Middle frontal gyrus (tissue), 1 donor: Measurements from ENCODE around the gene CYFIP2.

Experiments used
- DNase-seq: peaks from one replicate; pipeline ENCODE4 v3.0.0-alpha.2; 2015; ENCODE audit warnings: low spot score; ENCODE audit errors: extremely low spot score

The CYFIP2 gene

GRCh38 chr5:157323107-157323706, 57.3 kb downstream of the CYFIP2 start:
- DNase-seq = no peak

DNA sequence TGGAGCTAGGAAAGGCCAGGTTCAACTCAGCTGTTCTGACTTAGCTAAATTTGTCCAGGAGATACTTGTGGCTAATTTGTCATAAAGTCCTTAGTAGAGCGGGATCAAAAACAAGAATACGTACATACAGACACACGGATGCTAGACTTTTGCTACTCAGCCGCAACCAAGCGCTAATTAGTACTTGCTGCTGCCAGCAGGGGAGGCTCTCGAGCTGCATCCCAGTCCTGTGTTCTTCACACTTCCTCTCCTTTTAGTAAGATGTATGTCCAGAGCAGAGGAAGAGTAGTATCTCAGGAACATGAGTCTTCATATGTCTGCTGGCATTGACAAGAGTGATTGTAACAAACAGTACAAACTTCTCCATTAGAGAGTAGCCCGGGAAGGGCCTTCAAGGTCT, 58.3 kb downstream of the CYFIP2 start:
- DNase-seq = no peak

- DNase-seq = no peak
These were observed 60.6 kb downstream of the CYFIP2 start for GRCh38 chr5:157326440-157327005.

DNA sequence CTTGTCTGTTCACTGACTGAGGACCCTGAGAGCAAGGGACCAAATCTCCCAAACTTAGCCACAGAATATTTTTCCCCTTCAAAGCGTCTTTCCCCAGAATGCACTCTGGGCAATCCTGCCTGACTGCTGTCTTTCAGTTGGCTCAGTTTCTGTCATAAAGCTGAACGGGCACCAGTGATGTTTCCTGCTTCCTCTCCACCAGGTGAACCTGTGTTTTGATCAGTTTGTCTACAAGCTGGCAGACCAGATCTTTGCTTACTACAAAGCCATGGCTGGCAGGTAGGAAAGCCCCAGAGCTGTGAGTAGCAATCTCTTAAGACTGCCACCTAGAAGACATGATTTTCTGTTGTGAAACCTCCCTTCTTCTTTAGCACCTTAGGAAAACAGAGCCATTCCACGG, 61.8 kb downstream of the CYFIP2 start:
- no peak for DNase-seq

DNA sequence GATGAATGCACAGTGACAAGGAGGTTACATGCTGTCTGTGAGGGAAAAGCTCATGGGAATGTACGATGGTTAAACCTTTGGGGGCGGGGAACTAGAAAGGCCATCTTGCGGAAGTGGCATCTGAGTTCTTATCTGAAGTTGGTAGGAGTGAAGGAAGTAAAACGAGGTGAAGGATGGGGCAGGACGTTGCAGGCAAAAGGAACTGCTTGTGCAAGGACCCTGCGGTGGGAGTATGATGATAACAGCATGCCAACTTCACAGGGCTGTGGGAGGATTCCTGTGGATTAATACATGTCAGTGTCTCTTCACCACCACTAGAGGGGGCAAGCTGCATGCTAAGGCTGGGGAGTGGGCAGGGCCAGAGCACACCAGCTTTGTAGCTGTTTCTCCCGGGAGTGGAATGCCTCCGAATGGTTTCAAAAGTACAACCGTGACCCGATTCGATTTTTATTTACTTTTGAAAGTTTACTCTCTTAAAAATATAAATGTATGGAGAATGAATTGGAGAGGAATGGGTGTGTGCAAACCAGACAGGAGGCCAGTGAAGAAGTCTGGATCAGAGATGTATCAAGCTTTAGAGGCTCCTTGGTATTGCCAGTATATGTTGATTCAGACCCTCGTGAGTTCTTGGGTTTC, 62.5 kb downstream of the CYFIP2 start:
- peak; percentile 51 for DNase-seq

- no peak for DNase-seq
These were observed 65.9 kb downstream of the CYFIP2 start for GRCh38 chr5:157331807-157332206.

- no peak for DNase-seq
These were observed 69.9 kb downstream of the CYFIP2 start for GRCh38 chr5:157335534-157336422.

GRCh38 chr5:157336423-157336744, 70.5 kb downstream of the CYFIP2 start:
- DNase-seq = no peak

DNA sequence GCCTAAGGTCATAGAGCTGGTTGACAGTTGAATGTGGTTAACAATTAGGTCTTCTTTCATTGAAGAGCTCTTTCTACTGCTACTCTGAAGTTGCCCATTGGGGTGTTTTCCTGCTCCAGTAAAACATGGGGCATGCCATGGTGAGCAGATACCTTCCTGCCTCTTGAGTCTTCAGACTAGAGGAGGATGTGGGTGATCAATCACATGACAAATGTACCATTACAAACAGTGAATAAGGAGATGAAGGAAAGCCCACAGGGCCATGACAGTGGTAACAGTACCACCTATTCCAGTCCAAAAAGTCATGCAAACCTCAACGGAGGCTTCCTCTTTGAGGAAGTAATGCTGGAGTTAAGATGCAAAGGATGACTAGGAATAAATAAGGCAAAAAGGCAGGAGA, 73.5 kb downstream of the CYFIP2 start:
- DNase-seq = no peak

DNA sequence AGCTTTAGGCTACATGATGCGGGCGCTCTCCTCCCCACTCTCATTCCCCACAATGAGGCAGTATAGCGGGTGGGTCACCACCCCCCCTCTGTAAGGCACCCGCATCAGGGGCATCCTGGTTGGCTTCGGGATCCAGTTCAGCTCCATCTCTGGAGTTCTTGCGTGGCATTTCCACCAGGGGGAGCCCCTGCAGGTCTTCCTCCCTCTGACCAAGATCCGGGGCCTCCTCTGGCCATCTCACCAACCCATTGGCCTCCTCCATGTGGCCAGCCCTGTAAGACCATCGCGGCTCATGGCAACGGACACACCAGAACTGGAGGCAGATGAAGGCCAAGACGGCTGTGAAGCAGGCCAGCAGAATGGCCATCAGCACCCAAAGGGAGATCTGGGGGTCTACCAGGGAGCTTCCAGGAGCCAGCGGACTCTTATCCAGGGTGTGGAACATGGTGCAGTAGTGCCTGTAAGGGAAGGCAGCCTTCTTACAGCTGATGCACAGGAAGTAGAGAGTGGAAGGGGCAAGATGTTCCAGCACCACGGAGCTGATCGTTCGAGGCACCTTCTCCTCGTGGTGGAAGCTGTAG, 77.0 kb downstream of the CYFIP2 start:
- DNase-seq = no peak

DNA sequence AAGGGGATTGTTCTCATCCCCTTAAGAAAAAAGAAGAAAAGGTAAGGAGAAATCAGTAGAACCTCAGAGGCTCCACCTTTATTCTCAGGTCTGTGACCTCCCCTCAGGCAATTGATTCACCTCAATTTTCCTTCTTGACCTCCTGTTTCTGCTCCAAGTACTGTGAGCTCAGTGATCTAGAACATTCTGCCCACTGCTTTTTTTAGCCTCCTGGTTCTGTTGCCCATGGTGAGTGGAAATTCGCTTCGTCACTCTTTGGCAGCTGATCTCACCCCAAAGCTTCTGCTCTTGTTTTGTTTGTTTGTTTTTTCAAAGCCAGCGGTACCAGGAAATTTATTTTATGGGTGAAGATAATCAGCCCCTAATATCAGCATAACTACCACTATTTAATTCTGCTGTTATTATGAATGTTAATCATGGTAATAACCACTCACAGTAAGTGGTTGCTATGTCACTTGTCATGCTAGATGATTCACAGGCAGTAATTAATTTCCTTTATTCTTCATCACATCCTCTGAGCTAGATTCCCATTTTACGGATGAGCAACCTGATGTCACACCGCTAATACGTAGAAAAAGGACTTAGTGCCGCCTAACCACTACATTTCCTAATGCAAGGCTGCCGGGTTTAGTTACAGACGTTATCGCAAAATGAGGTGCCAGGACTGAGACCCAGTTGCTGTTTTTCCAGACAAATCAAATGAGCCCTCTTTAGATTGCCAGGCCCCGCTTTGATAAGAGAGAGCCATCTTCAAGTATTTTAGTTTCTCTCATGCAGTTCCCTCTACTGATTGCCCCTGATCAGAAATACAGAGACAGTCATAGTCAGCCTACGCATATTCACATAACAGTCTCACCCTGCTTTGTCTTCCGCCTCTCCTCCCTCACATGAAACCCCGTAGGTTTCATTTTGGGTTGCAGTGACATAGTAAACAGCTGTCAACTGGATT, 78.2 kb downstream of the CYFIP2 start:
- no peak for DNase-seq

GRCh38 chr5:157345067-157345466, 79.1 kb downstream of the CYFIP2 start:
- no peak for DNase-seq

- DNase-seq = no peak
These were observed 79.6 kb downstream of the CYFIP2 start for GRCh38 chr5:157345485-157345884.

DNA sequence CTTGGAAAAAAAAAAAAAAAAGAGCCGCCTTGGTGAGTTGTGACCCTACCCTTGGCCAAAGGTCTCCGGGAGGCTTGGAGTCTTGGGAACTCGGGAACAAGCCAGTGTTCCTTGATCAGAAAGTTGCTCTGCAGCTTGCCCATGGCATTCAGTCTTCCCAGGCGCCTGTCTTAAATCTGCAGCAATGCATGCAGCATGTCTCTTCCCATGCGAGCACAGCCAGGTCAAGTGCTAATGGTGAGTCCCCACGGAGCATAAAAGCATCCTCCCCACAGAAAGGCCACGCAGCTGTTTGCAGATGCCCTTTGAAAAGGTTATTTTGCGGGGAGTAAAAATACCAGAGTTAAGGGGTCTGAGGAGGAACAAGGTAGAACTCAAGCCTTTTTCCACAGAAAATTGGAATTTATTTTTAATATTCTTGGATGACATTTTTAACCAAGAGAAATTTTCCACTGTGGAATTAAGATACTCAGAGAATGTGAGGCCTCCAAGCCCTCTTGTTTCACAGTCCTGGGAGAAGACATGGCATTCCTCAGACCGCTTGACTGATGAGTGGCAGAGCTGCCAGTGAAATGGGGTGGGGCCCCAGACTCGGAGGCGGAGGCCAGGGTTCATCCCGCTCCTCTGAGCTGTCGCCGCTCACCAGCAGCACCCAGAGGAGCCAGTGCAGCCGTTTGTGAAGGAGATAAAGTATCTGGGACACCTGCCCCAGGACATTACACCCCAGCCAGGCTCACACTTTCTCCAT, 81.6 kb downstream of the CYFIP2 start:
- DNase-seq = no peak

DNA sequence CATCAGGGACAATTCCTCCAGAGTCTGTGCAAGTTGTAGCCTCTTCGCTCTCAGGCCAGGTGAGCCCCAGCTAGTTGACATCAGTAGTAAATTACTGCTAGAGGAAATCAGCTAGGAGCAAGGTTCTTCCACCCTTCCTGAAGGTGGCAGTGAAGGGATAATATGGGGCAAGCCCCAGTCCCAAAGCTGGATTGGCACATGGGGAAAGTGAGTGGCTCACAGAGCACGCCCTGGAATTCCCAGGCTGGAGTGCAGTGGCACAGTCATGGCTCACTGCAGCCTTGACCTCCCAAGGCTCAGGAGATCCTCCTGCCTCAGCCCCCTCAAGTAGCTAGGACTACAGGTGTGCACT, 82.1 kb downstream of the CYFIP2 start:
- no peak for DNase-seq

GRCh38 chr5:157350939-157351801, 85.2 kb downstream of the CYFIP2 start:
- no peak for DNase-seq

DNA sequence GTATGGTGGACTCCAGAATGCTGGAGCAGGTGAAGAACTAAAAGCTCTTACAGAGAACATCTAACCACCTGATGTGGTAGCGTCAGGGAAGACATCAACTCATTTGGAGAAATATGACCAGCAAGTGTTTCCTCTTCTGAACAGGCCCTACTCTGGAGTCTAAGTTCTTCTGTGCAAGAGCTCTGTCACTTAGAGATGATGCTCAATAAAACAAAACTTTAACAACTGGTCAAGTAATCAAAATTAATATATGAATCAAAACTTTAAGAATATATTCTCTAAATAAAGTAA, 85.8 kb downstream of the CYFIP2 start:
- no peak for DNase-seq

GRCh38 chr5:157352756-157353340, 86.9 kb downstream of the CYFIP2 start:
- no peak for DNase-seq

DNA sequence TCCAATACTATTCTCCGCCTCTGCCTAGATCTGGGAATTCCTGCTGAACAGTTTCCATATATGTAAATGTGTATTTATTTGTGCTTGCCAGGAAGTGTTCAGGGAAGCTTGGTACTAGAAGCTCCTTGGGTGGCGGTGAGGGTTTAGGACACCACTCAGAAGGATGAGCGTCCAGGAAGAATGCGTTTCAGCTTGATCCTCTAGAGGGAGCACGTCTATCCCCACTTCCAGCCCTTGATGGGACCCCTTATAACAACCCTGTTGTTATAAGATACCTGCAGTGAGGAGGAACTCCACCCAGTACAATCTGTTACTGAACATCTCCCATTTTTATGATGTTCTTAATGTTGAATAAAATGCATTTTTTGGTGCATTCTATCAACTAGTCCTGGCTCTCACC, 88.9 kb downstream of the CYFIP2 start:
- DNase-seq = no peak
